GM23338 (cell line): ENCODE results near the gene STPG4. TPM values are rescaled to one million over a fixed set of nuclear protein-coding genes. Genes with fewer than 3 reads are reported as not detected.

Source experiments
- EZH2 ChIP-seq: fragments of 200-600 bp; sonication (generic); IDR thresholded peaks from one replicate; pipeline ENCODE4 v1.8.0; 2017; ENCODE audit warnings: antibody characterized with exemption, mild to moderate bottlenecking, low read depth; ENCODE audit not compliant: unreplicated experiment
- EZH2phosphoT487 ChIP-seq: fragments of 200-600 bp; sonication (generic); IDR thresholded peaks from one replicate; pipeline ENCODE4 v1.8.1; 2018; ENCODE audit warnings: antibody characterized with exemption; ENCODE audit not compliant: unreplicated experiment
- JUNB ChIP-seq: IDR thresholded peaks from one replicate; pipeline ENCODE4 v1.6.1; 2016; ENCODE audit warnings: antibody characterized with exemption; ENCODE audit not compliant: unreplicated experiment
- POLR2AphosphoS5 ChIP-seq: IDR thresholded peaks from 2 replicates; pipeline ENCODE4 v1.6.1; 2016; ENCODE audit warnings: antibody characterized with exemption, low read depth
- STAT1 ChIP-seq: IDR thresholded peaks from one replicate; pipeline ENCODE4 v1.6.1; 2016; ENCODE audit warnings: antibody characterized with exemption; ENCODE audit not compliant: unreplicated experiment
- ZNF114 ChIP-seq: fragments of 250-450 bp; sonication (Bioruptor Pico); IDR thresholded peaks from 2 replicates; pipeline ENCODE4 v1.5.0; 2020; ENCODE audit warnings: mild to moderate bottlenecking, moderate library complexity
- ZNF331 ChIP-seq: fragments of 250-450 bp; sonication (Bioruptor Pico); IDR thresholded peaks from 2 replicates; pipeline ENCODE4 v1.5.0; 2020; ENCODE audit warnings: low read depth, mild to moderate bottlenecking, moderate library complexity
- polyA plus RNA-seq: library from polyadenylated mRNA; unstranded; fragments of >200 nt; fragmentation: Nextera tagmentation; extraction: Ambion mirVana; gene quantifications from 2 replicates; pipeline ENCODE4 v1.2.1, GENCODE V29; 2016
- total RNA-seq: library from RNA; depleted of rRNA; stranded (reverse); fragments of >200 nt; shearing (Covaris generic); gene quantifications from 2 replicates; pipeline ENCODE4 v1.2.3, GENCODE V29; 2014
- TF ChIP-seq, protein P1 (sequence below): fragments of 250-450 bp; sonication (Bioruptor Pico); IDR thresholded peaks from 2 replicates; pipeline ENCODE4 v1.5.0; 2020; ENCODE audit warnings: mild to moderate bottlenecking, moderate library complexity
- TF ChIP-seq, protein P2 (sequence below), 2 experiments: fragments of 200-600 bp in 1 of 2; sonication (generic) in 1 of 2; conservative IDR thresholded peaks; 2 replicates each; pipeline versions ENCODE4 v1.5.1 to v1.6.1; 2016 to 2017; ENCODE audit warnings: antibody characterized with exemption in 2 of 2, low read depth in 2 of 2, mild to moderate bottlenecking in 2 of 2, moderate library complexity in 1 of 2

Gene STPG4
- total and polyA plus RNA-seq, 2 experiments from 2014 or later: 0.28 TPM; not detected in 1

- TF ChIP-seq, protein P1, sequence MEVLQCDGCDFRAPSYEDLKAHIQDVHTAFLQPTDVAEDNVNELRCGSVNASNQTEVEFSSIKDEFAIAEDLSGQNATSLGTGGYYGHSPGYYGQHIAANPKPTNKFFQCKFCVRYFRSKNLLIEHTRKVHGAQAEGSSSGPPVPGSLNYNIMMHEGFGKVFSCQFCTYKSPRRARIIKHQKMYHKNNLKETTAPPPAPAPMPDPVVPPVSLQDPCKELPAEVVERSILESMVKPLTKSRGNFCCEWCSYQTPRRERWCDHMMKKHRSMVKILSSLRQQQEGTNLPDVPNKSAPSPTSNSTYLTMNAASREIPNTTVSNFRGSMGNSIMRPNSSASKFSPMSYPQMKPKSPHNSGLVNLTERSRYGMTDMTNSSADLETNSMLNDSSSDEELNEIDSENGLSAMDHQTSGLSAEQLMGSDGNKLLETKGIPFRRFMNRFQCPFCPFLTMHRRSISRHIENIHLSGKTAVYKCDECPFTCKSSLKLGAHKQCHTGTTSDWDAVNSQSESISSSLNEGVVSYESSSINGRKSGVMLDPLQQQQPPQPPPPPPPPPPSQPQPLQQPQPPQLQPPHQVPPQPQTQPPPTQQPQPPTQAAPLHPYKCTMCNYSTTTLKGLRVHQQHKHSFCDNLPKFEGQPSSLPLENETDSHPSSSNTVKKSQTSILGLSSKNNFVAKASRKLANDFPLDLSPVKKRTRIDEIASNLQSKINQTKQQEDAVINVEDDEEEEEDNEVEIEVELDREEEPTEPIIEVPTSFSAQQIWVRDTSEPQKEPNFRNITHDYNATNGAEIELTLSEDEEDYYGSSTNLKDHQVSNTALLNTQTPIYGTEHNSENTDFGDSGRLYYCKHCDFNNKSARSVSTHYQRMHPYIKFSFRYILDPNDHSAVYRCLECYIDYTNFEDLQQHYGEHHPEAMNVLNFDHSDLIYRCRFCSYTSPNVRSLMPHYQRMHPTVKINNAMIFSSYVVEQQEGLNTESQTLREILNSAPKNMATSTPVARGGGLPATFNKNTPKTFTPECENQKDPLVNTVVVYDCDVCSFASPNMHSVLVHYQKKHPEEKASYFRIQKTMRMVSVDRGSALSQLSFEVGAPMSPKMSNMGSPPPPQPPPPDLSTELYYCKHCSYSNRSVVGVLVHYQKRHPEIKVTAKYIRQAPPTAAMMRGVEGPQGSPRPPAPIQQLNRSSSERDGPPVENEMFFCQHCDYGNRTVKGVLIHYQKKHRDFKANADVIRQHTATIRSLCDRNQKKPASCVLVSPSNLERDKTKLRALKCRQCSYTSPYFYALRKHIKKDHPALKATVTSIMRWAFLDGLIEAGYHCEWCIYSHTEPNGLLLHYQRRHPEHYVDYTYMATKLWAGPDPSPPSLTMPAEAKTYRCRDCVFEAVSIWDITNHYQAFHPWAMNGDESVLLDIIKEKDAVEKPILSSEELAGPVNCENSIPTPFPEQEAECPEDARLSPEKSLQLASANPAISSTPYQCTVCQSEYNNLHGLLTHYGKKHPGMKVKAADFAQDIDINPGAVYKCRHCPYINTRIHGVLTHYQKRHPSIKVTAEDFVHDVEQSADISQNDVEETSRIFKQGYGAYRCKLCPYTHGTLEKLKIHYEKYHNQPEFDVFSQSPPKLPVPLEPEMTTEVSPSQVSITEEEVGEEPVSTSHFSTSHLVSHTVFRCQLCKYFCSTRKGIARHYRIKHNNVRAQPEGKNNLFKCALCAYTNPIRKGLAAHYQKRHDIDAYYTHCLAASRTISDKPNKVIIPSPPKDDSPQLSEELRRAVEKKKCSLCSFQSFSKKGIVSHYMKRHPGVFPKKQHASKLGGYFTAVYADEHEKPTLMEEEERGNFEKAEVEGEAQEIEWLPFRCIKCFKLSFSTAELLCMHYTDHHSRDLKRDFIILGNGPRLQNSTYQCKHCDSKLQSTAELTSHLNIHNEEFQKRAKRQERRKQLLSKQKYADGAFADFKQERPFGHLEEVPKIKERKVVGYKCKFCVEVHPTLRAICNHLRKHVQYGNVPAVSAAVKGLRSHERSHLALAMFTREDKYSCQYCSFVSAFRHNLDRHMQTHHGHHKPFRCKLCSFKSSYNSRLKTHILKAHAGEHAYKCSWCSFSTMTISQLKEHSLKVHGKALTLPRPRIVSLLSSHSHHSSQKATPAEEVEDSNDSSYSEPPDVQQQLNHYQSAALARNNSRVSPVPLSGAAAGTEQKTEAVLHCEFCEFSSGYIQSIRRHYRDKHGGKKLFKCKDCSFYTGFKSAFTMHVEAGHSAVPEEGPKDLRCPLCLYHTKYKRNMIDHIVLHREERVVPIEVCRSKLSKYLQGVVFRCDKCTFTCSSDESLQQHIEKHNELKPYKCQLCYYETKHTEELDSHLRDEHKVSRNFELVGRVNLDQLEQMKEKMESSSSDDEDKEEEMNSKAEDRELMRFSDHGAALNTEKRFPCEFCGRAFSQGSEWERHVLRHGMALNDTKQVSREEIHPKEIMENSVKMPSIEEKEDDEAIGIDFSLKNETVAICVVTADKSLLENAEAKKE (CRISPR knock-in tag): no peak
- TF ChIP-seq POLR2AphosphoS5: no peak
- no peak for TF ChIP-seq STAT1
- no peak for TF ChIP-seq EZH2phosphoT487
- no peak for TF ChIP-seq EZH2
- no peak for TF ChIP-seq ZNF331 (CRISPR knock-in tag)
- TF ChIP-seq, protein P2, sequence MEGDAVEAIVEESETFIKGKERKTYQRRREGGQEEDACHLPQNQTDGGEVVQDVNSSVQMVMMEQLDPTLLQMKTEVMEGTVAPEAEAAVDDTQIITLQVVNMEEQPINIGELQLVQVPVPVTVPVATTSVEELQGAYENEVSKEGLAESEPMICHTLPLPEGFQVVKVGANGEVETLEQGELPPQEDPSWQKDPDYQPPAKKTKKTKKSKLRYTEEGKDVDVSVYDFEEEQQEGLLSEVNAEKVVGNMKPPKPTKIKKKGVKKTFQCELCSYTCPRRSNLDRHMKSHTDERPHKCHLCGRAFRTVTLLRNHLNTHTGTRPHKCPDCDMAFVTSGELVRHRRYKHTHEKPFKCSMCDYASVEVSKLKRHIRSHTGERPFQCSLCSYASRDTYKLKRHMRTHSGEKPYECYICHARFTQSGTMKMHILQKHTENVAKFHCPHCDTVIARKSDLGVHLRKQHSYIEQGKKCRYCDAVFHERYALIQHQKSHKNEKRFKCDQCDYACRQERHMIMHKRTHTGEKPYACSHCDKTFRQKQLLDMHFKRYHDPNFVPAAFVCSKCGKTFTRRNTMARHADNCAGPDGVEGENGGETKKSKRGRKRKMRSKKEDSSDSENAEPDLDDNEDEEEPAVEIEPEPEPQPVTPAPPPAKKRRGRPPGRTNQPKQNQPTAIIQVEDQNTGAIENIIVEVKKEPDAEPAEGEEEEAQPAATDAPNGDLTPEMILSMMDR (conservative IDR thresholded peaks at IDR 0.05; ENCODE audit: low read depth in 2 of 2): no peak
- TF ChIP-seq ZNF114 (CRISPR knock-in tag): no peak
- TF ChIP-seq JUNB: no peak
Observed at GRCh38 chr2:47056868-47057686, 98.0 kb downstream of the STPG4 start (continued).
